ENCODE measurements around the gene LAMA2. TPM values are rescaled to one million over a fixed set of nuclear protein-coding genes. Genes with fewer than 3 reads are reported as not detected.

The LAMA2 gene
- total RNA-seq, 2 donors from 2014 or later, result 120 to 125 TPM

DNA sequence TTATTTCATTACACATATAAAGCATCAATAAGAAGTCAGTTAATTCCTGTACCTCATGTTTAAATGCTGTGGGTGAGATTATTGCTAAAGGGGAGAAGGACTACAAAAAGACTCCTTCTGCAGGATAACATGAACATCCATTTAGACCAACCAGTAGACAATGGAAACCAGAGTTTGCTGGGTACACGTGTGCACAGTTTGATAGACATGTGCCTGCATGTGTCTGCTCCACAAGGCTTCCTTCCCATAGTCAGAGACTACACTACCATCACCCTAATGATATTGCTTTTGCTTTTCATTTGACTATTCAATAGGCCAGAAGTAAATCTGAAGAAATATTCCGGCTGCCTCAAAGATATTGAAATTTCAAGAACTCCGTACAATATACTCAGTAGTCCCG is 595.4 kb downstream of the LAMA2 start:
- DNase-seq (no peak), ATAC-seq (no peak)
- intact Hi-C loops (cut with DNase I), result no loop called here

DNA sequence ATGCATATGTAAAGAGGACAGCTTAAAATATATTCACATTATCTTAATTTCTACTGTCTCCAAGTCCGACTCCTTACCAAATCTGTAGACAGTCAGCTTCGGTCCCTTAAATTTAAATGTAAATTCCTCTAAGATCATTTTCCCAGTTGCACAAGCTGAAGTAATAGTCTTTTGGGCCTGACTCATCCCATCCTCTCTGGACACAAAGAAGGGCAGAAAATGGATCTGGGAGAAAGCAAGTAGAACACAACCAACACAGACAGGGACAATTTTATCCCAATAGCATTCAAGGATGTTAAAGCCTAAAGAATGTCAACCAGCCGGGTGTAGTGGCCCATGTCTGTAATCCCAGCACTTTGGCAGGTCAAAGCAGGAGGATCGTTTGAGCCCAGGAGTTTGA is 598.8 kb downstream of the LAMA2 start:
- no peak for ATAC-seq
- intact Hi-C loops (cut with DNase I), result no loop called here
- no peak for DNase-seq

DNA sequence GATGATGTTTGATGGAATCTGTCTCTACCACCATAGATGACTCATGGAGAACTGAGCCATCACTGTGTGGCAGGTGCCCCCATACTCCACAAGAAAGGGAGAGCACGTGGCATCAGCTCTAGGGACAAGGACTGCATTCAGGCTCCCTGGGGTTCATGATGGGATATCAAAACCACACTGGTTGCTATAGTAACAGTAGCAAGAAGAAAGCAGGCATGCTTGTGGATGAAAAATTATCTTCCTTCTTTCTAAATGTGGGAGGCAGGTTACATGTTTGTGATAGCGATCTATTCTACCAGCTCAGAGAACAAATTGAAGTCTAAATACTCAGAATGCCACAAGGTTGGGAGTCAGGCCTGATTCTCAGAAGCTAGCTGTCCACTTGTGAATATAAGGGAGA is 602.8 kb downstream of the LAMA2 start:
- intact Hi-C loops (cut with DNase I), result no loop called here
- ATAC-seq, result no peak
- no peak for DNase-seq

DNA sequence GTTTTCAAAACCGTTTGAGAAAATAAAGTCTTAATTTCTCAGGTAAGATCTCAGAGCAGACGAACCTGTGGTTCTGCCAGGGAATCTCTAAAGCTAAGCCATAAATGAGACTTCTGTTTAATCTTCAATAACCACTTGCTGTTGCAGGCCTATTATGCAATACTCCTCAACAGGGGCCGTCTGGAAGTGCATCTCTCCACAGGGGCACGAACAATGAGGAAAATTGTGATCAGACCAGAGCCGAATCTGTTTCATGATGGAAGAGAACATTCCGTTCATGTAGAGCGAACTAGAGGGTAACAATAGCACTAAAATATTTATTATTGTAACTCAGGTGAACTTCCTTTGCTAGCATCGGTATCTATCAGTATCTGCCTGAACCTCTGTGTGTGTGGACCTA is 603.4 kb downstream of the LAMA2 start:
- DNase-seq (no peak), ATAC-seq (no peak)
- intact Hi-C loops (cut with DNase I), result no loop called here

DNA sequence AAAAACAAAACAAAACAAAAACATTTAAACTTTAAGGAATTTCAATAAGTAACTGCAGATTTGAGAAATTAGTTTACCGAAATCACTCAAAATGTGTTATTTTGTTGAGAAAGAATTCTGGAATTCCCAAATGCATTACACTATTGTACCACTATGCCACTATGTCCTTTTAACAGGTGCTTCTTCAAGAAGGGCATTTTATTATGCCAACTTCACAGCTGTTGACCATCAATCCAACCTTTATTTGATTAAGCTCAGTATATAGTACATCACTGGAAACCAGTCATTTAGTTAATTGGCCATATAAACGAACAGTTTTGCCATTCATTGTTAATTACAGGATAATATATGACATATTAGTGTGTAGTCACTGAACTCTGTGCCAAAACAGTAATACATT is 605.4 kb downstream of the LAMA2 start:
- intact Hi-C loops (cut with DNase I), result no loop called here
- DNase-seq (no peak), ATAC-seq (no peak)

DNA sequence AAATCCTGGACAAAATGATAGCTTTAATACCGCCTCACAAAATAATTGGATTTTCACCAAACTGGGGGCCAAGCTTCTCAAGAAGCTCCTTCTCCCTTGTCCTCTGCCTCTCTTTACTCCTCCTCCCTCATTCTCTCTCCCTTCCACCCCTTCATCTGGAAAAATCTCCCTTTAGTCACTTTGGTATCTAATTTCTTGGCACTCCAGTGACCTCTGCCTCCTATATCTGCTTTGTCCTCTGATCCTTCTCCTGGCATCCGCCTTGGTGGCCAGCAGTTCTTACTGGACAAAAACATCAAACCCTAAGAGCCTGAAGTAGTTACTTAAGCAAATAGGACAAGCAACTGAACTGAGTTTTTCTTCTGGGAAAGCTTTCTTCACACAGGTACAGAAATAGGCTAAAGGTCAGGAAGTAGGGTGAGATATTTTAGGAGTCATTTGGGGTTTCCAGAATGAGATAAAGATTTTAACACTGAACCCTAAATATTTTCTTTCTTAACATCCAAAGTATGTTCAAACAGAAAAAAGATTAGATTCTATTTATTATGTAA is 606.4 kb downstream of the LAMA2 start:
- intact Hi-C loops (cut with DNase I), result no loop called here
- DNase-seq, result no peak
- ATAC-seq, result no peak

DNA sequence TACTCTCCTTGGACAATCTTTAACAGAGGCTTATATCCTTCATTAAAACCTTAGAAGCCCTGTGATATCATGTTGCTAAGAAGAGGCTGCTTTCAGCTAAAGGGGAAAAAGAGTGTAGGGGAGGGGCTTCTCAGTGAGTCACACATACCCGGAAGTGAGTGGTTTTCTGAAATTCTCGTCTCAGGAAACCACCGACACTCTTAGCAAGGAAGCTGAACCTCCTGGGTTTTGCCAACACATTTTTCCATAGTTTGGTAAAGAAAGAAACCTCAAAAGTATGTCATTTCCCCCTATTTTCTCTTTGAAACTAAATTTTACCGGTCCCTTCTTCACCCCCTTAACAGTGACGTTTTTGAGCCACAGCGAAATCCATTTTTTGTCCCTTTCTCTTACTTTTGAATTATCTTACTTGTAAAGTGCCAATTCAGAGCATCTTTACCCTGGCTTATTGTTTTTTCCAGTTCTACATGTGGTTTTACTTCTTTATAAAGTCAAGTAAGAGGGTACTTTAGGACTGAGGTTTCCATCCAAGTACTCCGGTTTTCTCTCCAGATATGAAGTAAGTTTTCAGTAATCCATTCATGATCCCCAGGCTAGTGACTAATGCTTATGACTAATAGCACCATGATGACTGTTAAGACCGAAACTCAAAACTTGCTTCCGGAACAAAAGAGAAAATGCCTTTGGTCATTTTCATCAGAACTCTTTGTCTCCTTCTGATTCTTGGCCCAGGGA is 607.8 kb downstream of the LAMA2 start:
- DNase-seq (no peak), ATAC-seq (peak; percentile 74 to 86)
- intact Hi-C loops (cut with DNase I), result no loop called here

DNA sequence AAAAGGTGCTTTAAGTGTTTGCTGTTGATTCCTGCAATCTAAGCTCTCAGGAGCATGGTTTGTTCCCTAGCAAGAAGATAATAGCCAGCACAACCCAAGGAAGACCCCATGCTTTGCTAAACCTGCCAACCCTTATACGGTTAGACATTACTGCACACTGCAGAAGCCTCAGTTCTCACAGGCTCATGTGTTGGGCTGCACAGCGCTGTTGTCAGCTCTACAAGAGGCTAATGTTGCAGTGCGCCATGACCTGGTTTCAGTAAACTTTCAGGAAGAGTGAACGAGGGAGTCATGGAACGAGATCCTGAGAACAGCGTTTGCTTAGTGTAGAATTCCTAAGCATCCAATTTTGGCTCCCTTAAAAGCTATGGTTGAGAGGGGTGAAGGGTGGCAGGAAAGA is 608.5 kb downstream of the LAMA2 start:
- peak in 1 of 2 donors; percentile 29 for ATAC-seq
- intact Hi-C loops (cut with DNase I), result no loop called here

DNA sequence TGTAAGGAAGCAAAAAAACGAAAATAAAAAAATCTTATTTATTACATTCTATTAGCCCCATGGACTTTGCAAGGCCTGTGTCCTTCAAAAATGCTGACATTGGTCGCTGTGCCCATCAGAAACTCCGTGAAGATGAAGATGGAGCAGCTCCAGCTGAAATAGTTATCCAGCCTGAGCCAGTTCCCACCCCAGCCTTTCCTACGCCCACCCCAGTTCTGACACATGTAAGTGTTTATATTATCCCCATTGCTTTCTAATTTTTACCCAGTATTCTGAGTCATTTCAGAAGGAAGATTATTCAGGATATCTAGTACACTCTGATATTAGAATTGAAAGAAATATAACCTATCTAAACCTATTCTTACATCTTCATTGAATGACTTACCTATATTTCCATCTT is 609.3 kb downstream of the LAMA2 start:
- intact Hi-C loops (cut with DNase I), result no loop called here
- DNase-seq, result no peak
- ATAC-seq, result no peak

More for the DNA sequence above, 608.5 kb downstream of the LAMA2 start:
- no peak for DNase-seq

DNA sequence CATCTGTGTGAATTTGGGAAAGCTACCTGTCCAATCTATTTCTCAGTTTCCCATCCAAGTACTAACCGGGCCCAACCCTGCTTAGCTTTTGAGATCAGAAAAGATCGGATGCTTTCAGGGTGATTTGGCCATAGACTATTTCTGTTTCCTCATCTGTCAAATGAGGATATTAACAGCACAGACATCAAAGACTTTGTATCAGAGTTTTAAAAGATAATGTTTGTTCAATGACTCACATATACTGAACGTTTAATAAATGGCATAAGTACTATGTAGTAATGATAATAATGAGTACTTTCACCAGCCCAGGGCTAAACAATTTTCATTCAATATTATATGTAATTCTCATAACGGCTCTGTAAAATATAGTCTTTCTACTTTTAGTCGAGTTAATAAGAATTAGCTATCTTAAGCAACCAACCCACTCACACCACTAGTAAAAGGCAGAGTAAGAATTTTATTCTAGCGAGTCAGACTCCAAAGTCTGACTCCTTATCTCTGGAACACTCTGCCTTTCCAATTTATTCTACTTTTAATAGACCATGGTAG is 610.5 kb downstream of the LAMA2 start:
- intact Hi-C loops (cut with DNase I), result no loop called here
- DNase-seq, result no peak
- ATAC-seq, result peak in 1 of 2 donors; percentile 10

DNA sequence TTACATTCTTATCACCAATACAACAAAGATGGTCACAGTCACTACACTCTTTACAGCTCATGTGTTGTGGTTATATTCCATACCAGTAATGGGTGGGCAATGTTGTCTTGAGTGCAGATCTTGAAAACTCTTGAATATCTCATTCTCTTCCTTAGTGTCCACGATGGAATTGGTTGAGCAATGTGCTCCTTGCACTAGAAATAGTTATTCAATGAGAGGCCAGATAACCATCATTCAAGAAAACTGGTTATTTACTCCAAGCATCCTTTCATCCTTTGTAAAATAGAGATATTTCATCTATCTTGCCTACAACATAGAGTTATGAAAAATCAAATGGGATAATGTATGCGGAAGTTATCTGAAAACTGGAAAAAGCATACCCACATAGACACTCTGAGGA is 611.2 kb downstream of the LAMA2 start:
- intact Hi-C loops (cut with DNase I), result no loop called here
- DNase-seq, result no peak
- ATAC-seq, result no peak

DNA sequence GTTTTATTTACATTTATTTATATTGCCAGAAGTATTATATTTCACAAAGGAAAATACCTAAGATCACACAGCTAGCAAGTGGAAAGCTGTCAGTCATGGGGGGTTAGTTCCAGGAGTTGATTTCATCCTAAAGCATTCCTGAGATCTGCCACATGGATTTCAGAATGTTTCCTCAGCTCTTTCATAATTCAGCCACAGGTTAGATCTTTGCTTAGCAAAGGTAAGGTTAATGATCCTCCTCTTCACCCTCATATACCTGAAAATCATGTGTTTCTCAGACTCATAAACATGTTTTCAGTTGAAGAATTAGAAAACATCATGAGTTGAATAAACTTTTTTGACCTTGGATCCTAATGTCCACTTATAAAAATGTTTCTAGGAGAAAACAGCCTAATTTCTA is 611.6 kb downstream of the LAMA2 start:
- DNase-seq (no peak), ATAC-seq (no peak)
- intact Hi-C loops (cut with DNase I), result no loop called here

DNA sequence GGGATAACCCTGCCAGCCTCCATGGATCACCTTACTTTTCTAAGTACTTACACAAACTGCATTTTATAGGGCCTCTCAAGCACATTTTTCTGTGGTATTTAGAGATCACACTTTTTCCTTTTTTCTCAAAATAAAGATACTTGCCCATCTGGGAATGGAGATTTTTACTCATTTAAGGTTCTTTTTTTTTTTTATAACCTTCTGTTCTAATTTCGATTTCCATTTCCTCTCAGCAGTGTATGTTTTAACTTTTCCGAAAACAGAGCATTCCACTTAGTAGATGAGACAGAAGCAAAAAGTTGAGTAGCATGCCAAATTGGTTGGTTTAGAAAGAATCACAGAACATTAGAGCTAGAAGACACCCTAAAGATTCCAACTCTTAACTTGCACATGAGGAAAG is 612.7 kb downstream of the LAMA2 start:
- intact Hi-C loops (cut with DNase I), result loop anchor here in 1 of 2 donors (5.0 kb wide), 1 partner anchor 82 kb away; no protein-coding TSS in a partner anchor
- DNase-seq, result no peak
- ATAC-seq, result no peak

DNA sequence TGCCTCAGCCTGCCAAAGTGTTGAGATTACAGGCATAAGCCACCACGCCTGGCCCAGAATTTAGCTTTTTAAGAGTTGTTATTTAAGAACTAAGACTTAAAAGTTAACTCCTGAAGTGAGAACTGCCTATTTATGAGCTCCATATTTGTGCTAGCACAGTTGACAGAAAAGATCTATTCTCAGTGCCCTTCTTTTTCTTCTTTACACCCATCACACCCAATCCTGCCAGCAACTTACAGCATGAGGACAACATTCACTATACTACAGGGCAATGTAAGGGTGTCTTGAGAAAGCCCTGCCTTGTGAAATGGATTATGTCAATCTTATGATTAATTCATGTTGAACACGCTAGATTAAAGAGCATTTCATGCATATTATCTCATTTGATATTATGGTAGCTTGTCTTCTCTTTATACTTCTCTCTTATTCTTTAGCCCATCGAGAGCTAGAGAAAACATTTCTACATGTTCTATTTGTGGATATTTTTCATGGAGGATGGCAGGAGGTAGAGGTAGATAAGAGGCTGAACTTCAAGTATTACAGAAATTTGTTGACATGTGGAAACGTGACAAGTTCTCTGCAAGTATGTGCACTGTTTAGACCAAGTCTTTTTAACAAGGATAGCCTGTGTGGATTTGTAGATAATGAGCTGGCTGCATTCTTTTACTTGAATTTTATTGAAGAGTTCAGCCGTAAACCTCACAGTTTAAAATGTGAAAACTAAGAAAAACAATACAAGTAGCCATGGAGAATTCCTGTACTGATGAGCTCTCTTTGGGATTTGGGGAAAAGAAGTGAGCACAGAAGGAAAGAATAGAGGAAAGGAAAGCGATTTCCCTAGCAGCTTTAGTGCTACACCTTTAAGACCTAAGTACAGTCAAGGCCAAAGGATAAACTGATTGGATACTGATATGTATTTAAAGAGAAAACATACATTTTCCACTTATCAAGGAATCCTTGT is 614.8 kb downstream of the LAMA2 start:
- peak in 1 of 2 donors; percentile 9 for ATAC-seq
- DNase-seq, result no peak

DNA sequence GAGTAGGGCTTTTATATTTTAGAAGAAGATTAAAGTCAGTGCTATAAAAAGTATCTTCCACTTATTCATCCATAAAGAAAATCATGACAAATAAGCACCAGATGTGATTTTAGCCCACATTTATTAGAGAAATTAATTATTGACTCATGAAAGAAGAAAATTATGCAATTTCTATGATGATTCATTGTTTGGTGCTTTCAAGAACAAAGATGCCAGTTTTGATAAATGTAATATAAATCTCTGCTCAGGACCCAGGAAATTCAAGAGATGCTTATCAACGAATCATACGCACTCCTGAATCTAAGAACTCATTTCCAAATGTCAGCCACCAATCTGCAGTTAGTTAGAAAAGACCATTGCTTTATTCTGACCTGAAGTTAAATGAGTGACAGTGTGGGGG is 615.6 kb downstream of the LAMA2 start:
- intact Hi-C loops (cut with DNase I), result loop anchor here in 1 of 2 donors (5.0 kb wide), 1 partner anchor 79 kb away; no protein-coding TSS in a partner anchor
- ATAC-seq, result no peak
- DNase-seq, result no peak

More for the DNA sequence above, 614.8 kb downstream of the LAMA2 start:
- intact Hi-C loops (cut with DNase I), result loop anchor here in 1 of 2 donors (5.0 kb wide), 1 partner anchor 80 kb away; no protein-coding TSS in a partner anchor

DNA sequence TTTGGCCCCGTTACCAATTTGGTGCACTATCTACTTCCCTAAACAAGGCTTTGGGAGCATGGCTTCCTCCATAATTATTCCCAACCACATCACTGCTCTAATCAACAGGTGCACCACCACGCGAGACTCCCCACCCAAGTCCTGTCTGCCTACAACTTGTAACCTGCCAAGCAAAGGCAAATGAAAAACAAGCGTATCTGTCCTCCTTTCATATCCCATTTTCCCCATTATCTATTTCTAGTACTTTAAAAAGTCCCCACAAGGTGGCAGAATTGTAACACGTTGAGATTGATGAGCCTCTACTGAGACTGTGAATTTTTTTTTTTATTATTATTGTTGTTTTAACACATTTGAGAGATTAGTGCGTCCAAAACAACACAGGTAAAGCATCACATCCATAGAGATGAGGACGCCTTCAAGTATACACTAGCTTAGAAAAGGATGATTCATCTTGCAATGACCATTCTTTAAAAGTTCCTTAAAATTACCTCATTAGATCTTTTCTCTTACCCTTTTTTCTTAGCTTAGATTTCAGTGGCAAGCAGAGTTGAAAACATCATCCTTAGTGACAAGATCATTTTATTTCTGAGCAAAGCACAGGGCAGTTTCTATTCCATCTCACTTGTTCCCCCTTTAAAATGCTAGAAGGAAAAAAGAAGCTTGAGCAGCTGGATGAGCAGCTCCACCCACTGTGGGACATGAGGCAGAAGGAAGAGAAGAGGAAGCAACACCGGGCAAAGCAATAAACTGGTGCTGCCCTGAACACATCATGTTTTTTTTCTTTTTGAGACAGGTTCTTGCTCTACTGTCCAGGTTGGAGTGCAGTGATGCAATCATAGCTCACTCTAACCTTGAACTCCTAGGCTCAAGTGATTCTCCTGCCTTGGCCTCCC is 616.3 kb downstream of the LAMA2 start:
- intact Hi-C loops (cut with DNase I), result loop anchor here in 1 of 2 donors (5.0 kb wide), 1 partner anchor 78 kb away; no protein-coding TSS in a partner anchor
- ATAC-seq (peak; percentile 20 to 32), DNase-seq (no peak)

DNA sequence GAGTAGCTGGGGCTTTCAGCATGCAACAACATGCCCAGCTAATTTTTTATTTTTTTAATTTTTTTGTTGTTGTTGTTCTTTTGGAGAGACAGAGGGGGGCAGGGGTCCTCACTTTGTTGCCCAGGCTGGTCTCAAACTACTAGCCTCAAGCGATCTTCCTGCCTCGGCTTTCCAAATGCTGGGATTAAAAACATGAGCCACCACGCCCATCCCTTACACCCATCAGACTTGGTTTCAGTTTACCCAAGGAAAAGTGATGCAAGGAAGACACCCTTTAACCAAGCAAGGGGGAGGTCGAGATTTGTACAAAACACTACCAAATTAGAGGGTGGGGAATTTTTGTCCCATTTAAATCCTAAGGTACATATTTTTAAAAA is 616.9 kb downstream of the LAMA2 start:
- no peak for ATAC-seq
- intact Hi-C loops (cut with DNase I), result loop anchor here (5.0 to 10.0 kb wide), 3 partner anchors 67 to 77 kb away; no protein-coding TSS in a partner anchor

More for the DNA sequence above, 616.9 kb downstream of the LAMA2 start:
- no peak for DNase-seq
